GM23338 (cell line): Measurements from ENCODE around the gene RABGAP1L. TPM values are rescaled to one million over a fixed set of nuclear protein-coding genes. Genes with fewer than 3 reads are reported as not detected.

Source experiments
- ATAC-seq: fragments of 200-7000 bp; cut with Tn5 transposase; 3 replicates; pipeline ENCODE4 v1.9.1; 2020
- DNase-seq: peaks from one replicate; pipeline ENCODE4 v3.0.0-alpha.2; 2015; ENCODE audit warnings: low spot score
- H2AFZ ChIP-seq: fragments of 200-600 bp; sonication (generic); 2 replicates; pipeline ENCODE4 v1.8.0; 2016; ENCODE audit warnings: antibody characterized with exemption, mild to moderate bottlenecking, moderate library complexity
- H3F3A ChIP-seq: fragments of 200-600 bp; sonication (generic); replicated peaks from 2 replicates; pipeline ENCODE4 v1.8.0; 2017; ENCODE audit warnings: antibody characterized with exemption, mixed run types, low read depth
- H3K27ac ChIP-seq: fragments of 200-600 bp; sonication (generic); 2 replicates; pipeline ENCODE4 v1.6.1; 2016; ENCODE audit warnings: low read depth
- H3K27me3 ChIP-seq: fragments of 200-600 bp; sonication (generic); 2 replicates; pipeline ENCODE4 v1.8.0; 2016; ENCODE audit warnings: mild to moderate bottlenecking, mixed run types, moderate library complexity; ENCODE audit not compliant: insufficient read depth
- H3K36me3 ChIP-seq: fragments of 200-600 bp; sonication (generic); 2 replicates; pipeline ENCODE4 v1.8.0; 2016; ENCODE audit warnings: mild to moderate bottlenecking; ENCODE audit not compliant: insufficient read depth
- H3K4me1 ChIP-seq: fragments of 200-600 bp; sonication (generic); 2 replicates; pipeline ENCODE4 v1.8.0; 2016; ENCODE audit warnings: mild to moderate bottlenecking, moderate library complexity; ENCODE audit not compliant: insufficient read depth
- H3K4me2 ChIP-seq: fragments of 200-600 bp; sonication (generic); 2 replicates; pipeline ENCODE4 v1.7.1; 2017; ENCODE audit warnings: mixed run types
- H3K4me3 ChIP-seq: fragments of 200-600 bp; sonication (generic); 2 replicates; pipeline ENCODE4 v1.6.1; 2016; ENCODE audit warnings: mixed run types
- H3K79me2 ChIP-seq: fragments of 200-600 bp; sonication (generic); replicated peaks from 2 replicates; pipeline ENCODE4 v1.8.0; 2017; ENCODE audit warnings: mild to moderate bottlenecking; ENCODE audit not compliant: insufficient read depth
- H3K9me2 ChIP-seq: fragments of 200-600 bp; sonication (generic); 2 replicates; pipeline ENCODE4 v1.8.0; 2017; ENCODE audit not compliant: insufficient read depth
- H4K20me1 ChIP-seq: fragments of 200-600 bp; sonication (generic); replicated peaks from 2 replicates; pipeline ENCODE4 v1.8.0; 2017; ENCODE audit warnings: mild to moderate bottlenecking; ENCODE audit not compliant: insufficient read depth
- H3K27ac Mint-ChIP-seq: 2 replicates; pipeline ENCODE4 v1.8.0; 2020; ENCODE audit warnings: inconsistent platforms, mild to moderate bottlenecking, moderate library complexity, mixed read lengths
- H3K27me3 Mint-ChIP-seq: 3 replicates; pipeline ENCODE4 v1.8.0; 2022; ENCODE audit warnings: low read depth, mild to moderate bottlenecking, moderate library complexity, mixed read lengths, inconsistent platforms; ENCODE audit not compliant: insufficient read depth, poor library complexity
- H3K36me3 Mint-ChIP-seq: 3 replicates; pipeline ENCODE4 v1.8.0; 2021; ENCODE audit warnings: low read depth, mild to moderate bottlenecking, inconsistent platforms, moderate library complexity, mixed read lengths
- H3K4me1 Mint-ChIP-seq: 3 replicates; pipeline ENCODE4 v1.8.0; 2020; ENCODE audit warnings: mild to moderate bottlenecking, inconsistent platforms, mixed read lengths
- H3K4me3 Mint-ChIP-seq: 3 replicates; pipeline ENCODE4 v1.8.0; 2021; ENCODE audit warnings: moderate library complexity, mild to moderate bottlenecking, inconsistent platforms, mixed read lengths
- H3K9me3 Mint-ChIP-seq: 3 replicates; pipeline ENCODE4 v1.8.0; 2020; ENCODE audit warnings: moderate library complexity, mild to moderate bottlenecking, inconsistent platforms, mixed read lengths
- CREB1 ChIP-seq: fragments of 250-450 bp; sonication (Bioruptor Pico); IDR thresholded peaks from 2 replicates; pipeline ENCODE4 v1.5.0; 2020; ENCODE audit warnings: low read depth, mild to moderate bottlenecking, moderate library complexity
- CTCF ChIP-seq, 2 experiments: fragments of 200-600 bp in 1 of 2; sonication (generic) in 1 of 2; conservative IDR thresholded peaks; 2 replicates each; pipeline versions ENCODE4 v1.5.1 to v1.6.1; 2016 to 2017; ENCODE audit warnings: antibody characterized with exemption in 2 of 2, low read depth in 2 of 2, mild to moderate bottlenecking in 2 of 2, moderate library complexity in 1 of 2
- ETS1 ChIP-seq: IDR thresholded peaks from 2 replicates; pipeline ENCODE4 v1.6.1; 2016; ENCODE audit warnings: antibody characterized with exemption
- EZH2 ChIP-seq: fragments of 200-600 bp; sonication (generic); IDR thresholded peaks from one replicate; pipeline ENCODE4 v1.8.0; 2017; ENCODE audit warnings: antibody characterized with exemption, mild to moderate bottlenecking, low read depth; ENCODE audit not compliant: unreplicated experiment
- EZH2phosphoT487 ChIP-seq: fragments of 200-600 bp; sonication (generic); IDR thresholded peaks from one replicate; pipeline ENCODE4 v1.8.1; 2018; ENCODE audit warnings: antibody characterized with exemption; ENCODE audit not compliant: unreplicated experiment
- JUNB ChIP-seq: IDR thresholded peaks from one replicate; pipeline ENCODE4 v1.6.1; 2016; ENCODE audit warnings: antibody characterized with exemption; ENCODE audit not compliant: unreplicated experiment
- NANOG ChIP-seq: IDR thresholded peaks from 2 replicates; pipeline ENCODE4 v1.6.1; 2016; ENCODE audit warnings: antibody characterized with exemption, borderline replicate concordance
- POLR2AphosphoS5 ChIP-seq: IDR thresholded peaks from 2 replicates; pipeline ENCODE4 v1.6.1; 2016; ENCODE audit warnings: antibody characterized with exemption, low read depth
- REST ChIP-seq: IDR thresholded peaks from one replicate; pipeline ENCODE4 v1.6.1; 2018; ENCODE audit warnings: antibody characterized with exemption; ENCODE audit not compliant: unreplicated experiment
- STAT1 ChIP-seq: IDR thresholded peaks from one replicate; pipeline ENCODE4 v1.6.1; 2016; ENCODE audit warnings: antibody characterized with exemption; ENCODE audit not compliant: unreplicated experiment
- ZNF114 ChIP-seq: fragments of 250-450 bp; sonication (Bioruptor Pico); IDR thresholded peaks from 2 replicates; pipeline ENCODE4 v1.5.0; 2020; ENCODE audit warnings: mild to moderate bottlenecking, moderate library complexity
- ZNF331 ChIP-seq: fragments of 250-450 bp; sonication (Bioruptor Pico); IDR thresholded peaks from 2 replicates; pipeline ENCODE4 v1.5.0; 2020; ENCODE audit warnings: low read depth, mild to moderate bottlenecking, moderate library complexity
- ZNF462 ChIP-seq: fragments of 250-450 bp; sonication (Bioruptor Pico); IDR thresholded peaks from 2 replicates; pipeline ENCODE4 v1.5.0; 2020; ENCODE audit warnings: mild to moderate bottlenecking, moderate library complexity
- polyA plus RNA-seq: library from polyadenylated mRNA; unstranded; fragments of >200 nt; fragmentation: Nextera tagmentation; extraction: Ambion mirVana; gene quantifications from 2 replicates; pipeline ENCODE4 v1.2.1, GENCODE V29; 2016
- total RNA-seq: library from RNA; depleted of rRNA; stranded (reverse); fragments of >200 nt; shearing (Covaris generic); gene quantifications from 2 replicates; pipeline ENCODE4 v1.2.3, GENCODE V29; 2014

RABGAP1L gene
- total and polyA plus RNA-seq, 2 experiments from 2014 or later = 83.2 to 136 TPM

- Mint-ChIP-seq H3K36me3 (no peaks in the 10 kb centered on the region), H3K27me3 (peaks cover 2% of the 10 kb centered on the region), H3K4me3 (no peak overlapping the region), H3K4me1 (no peaks in the 10 kb centered on the region), H3K9me3 (no peaks in the 10 kb centered on the region; the same call in 2 of the 3 replicates), H3K27ac (no peak overlapping the region)
- TF ChIP-seq JUNB (no peak), POLR2AphosphoS5 (no peak), ZNF331 (CRISPR knock-in tag) (no peak), EZH2phosphoT487 (no peak), EZH2 (no peak), CREB1 (CRISPR knock-in tag) (no peak), REST (no peak), ZNF462 (CRISPR knock-in tag) (no peak), CTCF (conservative IDR thresholded peaks at IDR 0.05; ENCODE audit: low read depth in 2 of 2) (no peak), STAT1 (no peak), ETS1 (no peak), ZNF114 (CRISPR knock-in tag) (no peak), NANOG (no peak)
- ATAC-seq = no peak
- H3K27me3 ChIP-seq = no peaks in the 10 kb centered on the region
- no peak for DNase-seq
- H3K79me2 ChIP-seq = no peaks in the 10 kb centered on the region
- H3K36me3 ChIP-seq = no peaks in the 10 kb centered on the region
- H3K4me1 ChIP-seq = no peaks in the 10 kb centered on the region
- H3K9me2 ChIP-seq = no peaks in the 10 kb centered on the region
- H3F3A ChIP-seq = no peaks in the 10 kb centered on the region
- H3K4me2 ChIP-seq = no peak overlapping the region
- no peak overlapping the region for H3K27ac ChIP-seq
- H4K20me1 ChIP-seq = no peaks in the 10 kb centered on the region
- no peak overlapping the region for H2AFZ ChIP-seq
- no peak overlapping the region for H3K4me3 ChIP-seq
Measured at GRCh38 chr1:174519844-174520243, 360.5 kb downstream of the RABGAP1L start.
